Breast epithelium (tissue), 3 donors: ENCODE measurements around the gene FOXN3.

Experiments
- CTCF ChIP-seq, 3 donors: fragments of 450-650 bp; IDR thresholded peaks; one replicate each; pipeline ENCODE4 v1.5.1; 2016 to 2017; ENCODE audit warnings: antibody characterized with exemption in 3 of 3, mild to moderate bottlenecking in 3 of 3, moderate library complexity in 3 of 3
- POLR2A ChIP-seq: fragments of 450-650 bp; IDR thresholded peaks from one replicate; pipeline ENCODE4 v1.6.1; 2016; ENCODE audit warnings: antibody characterized with exemption, mild to moderate bottlenecking, moderate library complexity
- POLR2AphosphoS5 ChIP-seq, 3 donors: sonication (generic); formaldehyde crosslinking; IDR thresholded peaks; one replicate each; pipeline ENCODE4 v1.6.1; 2017; ENCODE audit warnings: antibody characterized with exemption in 3 of 3

- TF ChIP-seq CTCF (IDR thresholded peaks at IDR 0.05), result no peak
- TF ChIP-seq POLR2AphosphoS5 (IDR thresholded peaks at IDR 0.05), result no peak
- no peak for TF ChIP-seq POLR2A
Measured at GRCh38 chr14:89267656-89268055, 149.4 kb downstream of the FOXN3 start.
